GM18508 (cell line): ENCODE data around the gene PYGB.

Source experiments
- ATAC-seq: cut with Tn5 transposase; IDR thresholded peaks from one replicate; pipeline ENCODE4 v1.9.1; 2021; ENCODE audit warnings: moderate number of reproducible peaks; ENCODE audit not compliant: insufficient read depth, unreplicated experiment

Gene PYGB

GRCh38 chr20:25247956-25248785 lies at the start of gene PYGB:
PYGB (plus strand) TSS chr20:25248085; CDS start chr20:25248179, 94 bp downstream.
- peak; percentile 39 for ATAC-seq

GRCh38 chr20:25198663-25199383 lies 49.1 kb upstream of the PYGB start:
- no peak for ATAC-seq

- no peak for ATAC-seq
Observed at GRCh38 chr20:25199473-25200260, 48.2 kb upstream of the PYGB start.

- no peak for ATAC-seq
Observed at GRCh38 chr20:25203089-25203488, 44.8 kb upstream of the PYGB start.

GRCh38 chr20:25203871-25204320 lies 44.0 kb upstream of the PYGB start:
- no peak for ATAC-seq

- no peak for ATAC-seq
Observed at GRCh38 chr20:25204550-25205276, 43.2 kb upstream of the PYGB start.

GRCh38 chr20:25205277-25206062 lies 42.4 kb upstream of the PYGB start:
- no peak for ATAC-seq

GRCh38 chr20:25206063-25206403 lies 41.9 kb upstream of the PYGB start:
- no peak for ATAC-seq

- ATAC-seq = no peak
Observed at GRCh38 chr20:25206548-25206947, 41.3 kb upstream of the PYGB start.

- ATAC-seq = no peak
Observed at GRCh38 chr20:25207149-25207959, 40.5 kb upstream of the PYGB start.

GRCh38 chr20:25207960-25208534 lies 39.8 kb upstream of the PYGB start:
- no peak for ATAC-seq

- no peak for ATAC-seq
Observed at GRCh38 chr20:25209400-25209799, 38.5 kb upstream of the PYGB start.

- no peak for ATAC-seq
Observed at GRCh38 chr20:25209911-25210310, 38.0 kb upstream of the PYGB start.

- no peak for ATAC-seq
Observed at GRCh38 chr20:25211273-25211672, 36.6 kb upstream of the PYGB start.

- ATAC-seq = no peak
Observed at GRCh38 chr20:25212242-25212641, 35.6 kb upstream of the PYGB start.

GRCh38 chr20:25213566-25214425 lies 34.1 kb upstream of the PYGB start:
- ATAC-seq = no peak

GRCh38 chr20:25214426-25214790 lies 33.5 kb upstream of the PYGB start:
- ATAC-seq = no peak
